K562 (cell line): ENCODE measurements around the gene NT5E. TPM values are rescaled to one million over a fixed set of nuclear protein-coding genes. Genes with fewer than 3 reads are reported as not detected.

Experiments
- ATAC-seq: fragments of 200-7000 bp; cut with Tn5 transposase; 3 replicates; pipeline ENCODE4 v1.9.1; 2020; ENCODE audit warnings: moderate library complexity
- BruUV-seq: library from RNA; stranded (reverse); fragments of 400-500 nt; replicated peaks from 2 replicates; lab custom pipeline; 2021; lab: Mats Ljungman, UMichigan
- CTCF ChIA-PET: fragments of 300-600 bp; formaldehyde crosslinking; extraction: SDS; loops from one replicate; lab custom pipeline; 2021; ENCODE audit warnings: low intra/inter-chr PET ratio; lab: Yijun Ruan, JAX
- POLR2A ChIA-PET: fragments of 300-600, 350-650 bp; sonication (Branson Sonifier 250); formaldehyde crosslinking; extraction: SDS; loops from one replicate; lab custom pipeline; 2021; ENCODE audit warnings: antibody characterized with exemption, inconsistent platforms; lab: Yijun Ruan, JAX
- DNase-seq, 4 experiments: peaks; one replicate each; pipeline versions ENCODE4 v3.0.0 to v3.0.0-alpha.2; 2011 to 2018; ENCODE audit warnings: low spot score in 3 of 4, mixed read lengths in 3 of 4; ENCODE audit errors: extremely low read depth in 1 of 4
- FAIRE-seq: peaks from 2 replicates; lab custom pipeline; 2011; peaks lifted over from hg19 to GRCh38; lab: Jason Lieb, UNC
- H2AFZ ChIP-seq: 2 replicates; pipeline ENCODE4 v1.6.0; 2011; ENCODE audit warnings: low read depth, low read length, control low read depth, inconsistent platforms
- H3K27ac ChIP-seq: fragments of 200-600 bp; 3 replicates; pipeline ENCODE4 v1.8.0; 2011; ENCODE audit warnings: low read depth, mild to moderate bottlenecking, control low read depth, inconsistent platforms, low read length, moderate library complexity, mixed read lengths; ENCODE audit errors: extremely low read depth
- H3K27me3 ChIP-seq, 2 experiments: fragments of 300-600 bp in 1 of 2; 2 replicates in 1 of 2; 3 replicates in 1 of 2; pipeline versions ENCODE4 v1.6.0 to v1.8.0; 2011; ENCODE audit warnings: inconsistent platforms in 2 of 2, low read length in 2 of 2, mild to moderate bottlenecking in 1 of 2, mixed read lengths in 1 of 2, moderate library complexity in 1 of 2; ENCODE audit not compliant: control insufficient read depth in 2 of 2, insufficient read depth in 2 of 2
- H3K36me3 ChIP-seq: fragments of 300-600 bp; 3 replicates; pipeline ENCODE4 v1.8.0; 2011; ENCODE audit warnings: mild to moderate bottlenecking, low read length, inconsistent platforms; ENCODE audit not compliant: control insufficient read depth, insufficient read depth
- H3K4me1 ChIP-seq, 2 experiments: fragments of 200-600 bp in 1 of 2; replicated peaks in 1 of 2; 2 replicates in 1 of 2; 3 replicates in 1 of 2; pipeline versions ENCODE4 v1.5.1 to v1.8.0; 2011; ENCODE audit warnings: inconsistent platforms in 2 of 2, low read length in 2 of 2, mild to moderate bottlenecking in 1 of 2, mixed read lengths in 1 of 2, moderate library complexity in 1 of 2; ENCODE audit not compliant: control insufficient read depth in 2 of 2, insufficient read depth in 2 of 2
- H3K4me2 ChIP-seq: 2 replicates; pipeline ENCODE4 v1.6.1; 2011; ENCODE audit warnings: low read length, control low read depth, inconsistent platforms, mixed read lengths; ENCODE audit not compliant: insufficient read depth
- H3K4me3 ChIP-seq: fragments of 200-600 bp; sonication (generic), shearing (Covaris generic); 2 replicates; pipeline ENCODE4 v1.5.1; 2016; ENCODE audit warnings: control low read depth, inconsistent platforms
- H3K79me2 ChIP-seq: fragments of 200-600 bp; 3 replicates; pipeline ENCODE4 v1.8.0; 2011; ENCODE audit warnings: low read length, inconsistent platforms; ENCODE audit not compliant: control insufficient read depth, insufficient read depth
- H3K9ac ChIP-seq, 2 experiments: 2 replicates each; pipeline versions ENCODE4 v1.6.0 to v1.6.1; 2011; ENCODE audit warnings: low read depth in 2 of 2, low read length in 2 of 2, control low read depth in 1 of 2, inconsistent platforms in 1 of 2, mild to moderate bottlenecking in 1 of 2, mixed read lengths in 1 of 2; ENCODE audit not compliant: insufficient read depth in 1 of 2
- H3K9me1 ChIP-seq: one replicate; pipeline ENCODE4 v1.6.0; 2011; ENCODE audit warnings: inconsistent platforms, mild to moderate bottlenecking, low read length, moderate library complexity; ENCODE audit not compliant: control insufficient read depth, insufficient read depth
- H3K9me3 ChIP-seq: replicated peaks from 2 replicates; pipeline ENCODE4 v1.5.1; 2011; ENCODE audit warnings: low read depth, low read length, inconsistent platforms; ENCODE audit not compliant: control insufficient read depth, insufficient read depth
- H4K20me1 ChIP-seq: replicated peaks from 2 replicates; pipeline ENCODE4 v1.6.1; 2011; ENCODE audit warnings: low read length, inconsistent platforms, mixed read lengths; ENCODE audit not compliant: control insufficient read depth, insufficient read depth
- CBX1 ChIP-seq: sonication (generic); IDR thresholded peaks from 2 replicates; pipeline ENCODE4 v1.6.1; 2016; ENCODE audit warnings: antibody characterized with exemption, low read depth, mild to moderate bottlenecking
- CCAR2 ChIP-seq: fragments of 200-400 bp; formaldehyde crosslinking; IDR thresholded peaks from 2 replicates; pipeline ENCODE4 v1.6.1; 2017; ENCODE audit warnings: mild to moderate bottlenecking, low read depth, low read length
- DPF2 ChIP-seq: fragments of 450-650 bp; IDR thresholded peaks from 2 replicates; pipeline ENCODE4 v1.6.1; 2016
- EHMT2 ChIP-seq: fragments of 450-650 bp; IDR thresholded peaks from 2 replicates; pipeline ENCODE4 v1.6.1; 2018; ENCODE audit warnings: antibody characterized with exemption
- HEY1 ChIP-seq: fragments of 250-450 bp; sonication (Bioruptor Pico); IDR thresholded peaks from 2 replicates; pipeline ENCODE4 v1.5.0; 2020; ENCODE audit warnings: mild to moderate bottlenecking, moderate library complexity, borderline replicate concordance
- LEF1 ChIP-seq: fragments of 450-650 bp; IDR thresholded peaks from 2 replicates; pipeline ENCODE4 v1.6.1; 2016; ENCODE audit warnings: mild to moderate bottlenecking
- MAFF ChIP-seq: IDR thresholded peaks from 2 replicates; pipeline ENCODE4 v1.6.1; 2012; ENCODE audit warnings: low read length, improper control_type of control experiment
- MXI1 ChIP-seq: IDR thresholded peaks from 2 replicates; pipeline ENCODE4 v1.6.1; 2011; ENCODE audit warnings: low read depth, mild to moderate bottlenecking, improper control_type of control experiment, low read length
- NR2C1 ChIP-seq, 2 experiments: fragments of 450-650 bp; IDR thresholded peaks; 2 replicates each; pipeline ENCODE4 v1.6.1; 2017; ENCODE audit warnings: mild to moderate bottlenecking in 2 of 2, antibody characterized with exemption in 1 of 2, inconsistent platforms in 1 of 2, missing compliant biosample characterization in 1 of 2, missing genetic modification characterization in 1 of 2
- RBFOX2 ChIP-seq: fragments of 200-400 bp; formaldehyde crosslinking; IDR thresholded peaks from 2 replicates; pipeline ENCODE4 v1.6.1; 2017; ENCODE audit warnings: low read depth, mild to moderate bottlenecking, low read length, moderate library complexity
- TAF1 ChIP-seq: IDR thresholded peaks from 2 replicates; pipeline ENCODE4 v1.6.1; 2011; ENCODE audit warnings: mild to moderate bottlenecking, low read length, moderate library complexity; ENCODE audit not compliant: insufficient read depth, control insufficient read depth, severe bottlenecking; ENCODE audit errors: extremely low read depth
- TAF7 ChIP-seq: fragments of 450-650 bp; IDR thresholded peaks from 2 replicates; pipeline ENCODE4 v1.6.1; 2016; ENCODE audit warnings: missing genetic modification characterization, missing compliant biosample characterization
- ZNF146 ChIP-seq: IDR thresholded peaks from one replicate; pipeline ENCODE4 v1.6.1; 2018; ENCODE audit warnings: missing compliant biosample characterization; ENCODE audit not compliant: unreplicated experiment
- ZNF354B ChIP-seq: fragments of 250-450 bp; sonication (Bioruptor Pico); IDR thresholded peaks from 2 replicates; pipeline ENCODE4 v1.4.0; 2020
- ZNF668 ChIP-seq: fragments of 250-450 bp; sonication (Bioruptor Pico); IDR thresholded peaks from 2 replicates; pipeline ENCODE4 v1.8.0; 2022; ENCODE audit warnings: mild to moderate bottlenecking, inconsistent platforms
- WGBS: fragments of 100-300 bp; shearing (Covaris generic); methylation state at CpG from one replicate; pipeline ENCODE4 v1.1.6; 2016; ENCODE audit warnings: low coverage, mixed read lengths; ENCODE audit not compliant: insufficient coverage; ENCODE audit errors: missing lambda C conversion rate; 5-methylcytosine and 5-hydroxymethylcytosine counted together
- in situ Hi-C: fragments of 300-500 bp; cut with MboI; formaldehyde crosslinking; loops from 4 replicates; pipeline ENCODE4 v1.15.0; 2018; ENCODE audit warnings: inconsistent platforms, mixed read lengths
- intact Hi-C: fragments of 100-400 bp; cut with micrococcal nuclease; formaldehyde crosslinking; loops from 2 replicates; pipeline ENCODE4 v1.14.2; 2022
- polyA plus RNA-seq, 8 experiments: library from polyadenylated mRNA; depleted of rRNA in 4 of 8; stranded (reverse) in 5 of 8; unstranded in 3 of 8; fragments of >200 nt; fragmentation: Nextera tagmentation in 2 of 8; fragmentation: Illumina TruSeq in 1 of 8; extraction: Ambion mirVana in 2 of 8; extraction: Trizol in 1 of 8; gene quantifications; 2 replicates each; pipeline versions ENCODE4 v1.2.1 to v1.2.3, GENCODE V29; 2011 to 2014; ENCODE audit warnings: inconsistent platforms in 1 of 8, missing spikeins in 1 of 8
- total RNA-seq, 7 experiments: library from RNA; depleted of rRNA in 6 of 7; stranded (reverse); fragments of >200 nt in 6 of 7; fragmentation: Illumina TruSeq in 2 of 7; extraction: Trizol in 2 of 7; gene quantifications; 2 replicates each; pipeline versions ENCODE4 v1.2.1 to v1.2.3, GENCODE V29; 2011 to 2021; ENCODE audit warnings: low replicate concordance in 1 of 7
- TF ChIP-seq, protein P1 (sequence below): sonication (generic); formaldehyde crosslinking; IDR thresholded peaks from 2 replicates; pipeline ENCODE4 v1.8.0; 2022; ENCODE audit warnings: mild to moderate bottlenecking, low read depth, missing genetic modification reagents
- TF ChIP-seq, protein P2 (sequence below), 2 experiments: fragments of 200-800 bp in 1 of 2; sonication (Bioruptor generic) in 1 of 2; sonication (generic) in 1 of 2; formaldehyde crosslinking in 1 of 2; IDR thresholded peaks in 1 of 2; conservative IDR thresholded peaks in 1 of 2; 2 replicates each; pipeline versions ENCODE4 v1.5.0 to v1.6.1; 2016 to 2020; ENCODE audit warnings: missing compliant biosample characterization in 1 of 2, missing genetic modification characterization in 1 of 2, missing genetic modification reagents in 1 of 2

NT5E gene
- total and polyA plus RNA-seq, 9 of the 15 experiments (the other 6 are each of a cell fraction or from before 2014, with no cell fraction given), result 0.01 to 0.13 TPM; not detected in 7

DNA sequence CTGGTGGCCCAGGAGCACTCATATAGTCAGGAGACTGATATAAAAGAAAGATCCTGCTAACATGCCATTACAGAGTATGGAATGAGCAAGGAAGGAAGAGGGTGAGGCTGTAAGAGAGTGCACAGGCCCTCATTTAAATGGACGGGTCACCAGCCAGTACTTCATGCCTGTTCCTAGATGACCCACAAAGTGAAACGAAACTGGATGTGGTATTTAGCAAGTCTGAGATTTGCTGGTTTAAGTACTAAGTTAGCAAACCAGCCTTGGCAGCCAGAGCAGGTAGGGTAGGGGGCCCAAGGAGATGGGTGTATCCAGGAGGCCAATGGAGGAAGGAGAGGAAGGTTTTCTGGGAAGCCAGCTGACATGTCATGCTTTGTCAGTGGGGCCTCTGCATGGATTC is 15.9 kb downstream of the NT5E start:
- no peak overlapping the region for H3K9ac ChIP-seq
- ATAC-seq (no peak), DNase-seq (no peak), FAIRE-seq (no peak)
- TF ChIP-seq ZNF354B (CRISPR knock-in tag), result no peak
- TF ChIP-seq HEY1 (CRISPR knock-in tag), result no peak
- no peak for TF ChIP-seq MAFF
- no peak for TF ChIP-seq DPF2
- no peak for TF ChIP-seq EHMT2
- TF ChIP-seq, protein P1, sequence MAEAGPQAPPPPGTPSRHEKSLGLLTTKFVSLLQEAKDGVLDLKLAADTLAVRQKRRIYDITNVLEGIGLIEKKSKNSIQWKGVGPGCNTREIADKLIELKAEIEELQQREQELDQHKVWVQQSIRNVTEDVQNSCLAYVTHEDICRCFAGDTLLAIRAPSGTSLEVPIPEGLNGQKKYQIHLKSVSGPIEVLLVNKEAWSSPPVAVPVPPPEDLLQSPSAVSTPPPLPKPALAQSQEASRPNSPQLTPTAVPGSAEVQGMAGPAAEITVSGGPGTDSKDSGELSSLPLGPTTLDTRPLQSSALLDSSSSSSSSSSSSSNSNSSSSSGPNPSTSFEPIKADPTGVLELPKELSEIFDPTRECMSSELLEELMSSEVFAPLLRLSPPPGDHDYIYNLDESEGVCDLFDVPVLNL (CRISPR knock-in tag), result no peak
- TF ChIP-seq NR2C1 (IDR thresholded peaks at IDR 0.05), result no peak
- TF ChIP-seq NR2C1 (tag; IDR thresholded peaks at IDR 0.05), result no peak
- TF ChIP-seq TAF7 (tag), result no peak
- TF ChIP-seq, protein P2, sequence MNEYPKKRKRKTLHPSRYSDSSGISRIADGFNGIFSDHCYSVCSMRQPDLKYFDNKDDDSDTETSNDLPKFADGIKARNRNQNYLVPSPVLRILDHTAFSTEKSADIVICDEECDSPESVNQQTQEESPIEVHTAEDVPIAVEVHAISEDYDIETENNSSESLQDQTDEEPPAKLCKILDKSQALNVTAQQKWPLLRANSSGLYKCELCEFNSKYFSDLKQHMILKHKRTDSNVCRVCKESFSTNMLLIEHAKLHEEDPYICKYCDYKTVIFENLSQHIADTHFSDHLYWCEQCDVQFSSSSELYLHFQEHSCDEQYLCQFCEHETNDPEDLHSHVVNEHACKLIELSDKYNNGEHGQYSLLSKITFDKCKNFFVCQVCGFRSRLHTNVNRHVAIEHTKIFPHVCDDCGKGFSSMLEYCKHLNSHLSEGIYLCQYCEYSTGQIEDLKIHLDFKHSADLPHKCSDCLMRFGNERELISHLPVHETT (CRISPR knock-in tag; conservative IDR thresholded peaks at IDR 0.05 in 1 of 2, IDR thresholded peaks at IDR 0.05 in 1 of 2), result no peak
- no peak for TF ChIP-seq ZNF668 (CRISPR knock-in tag)
- no peak for TF ChIP-seq LEF1
- TF ChIP-seq RBFOX2, result no peak
- TF ChIP-seq MXI1, result no peak
- TF ChIP-seq CBX1, result no peak
- no peak for TF ChIP-seq TAF1
- no peak for TF ChIP-seq ZNF146 (CRISPR knock-in tag)
- no peak for TF ChIP-seq CCAR2
- no peak overlapping the region for H3K4me2 ChIP-seq
- no peak overlapping the region for H2AFZ ChIP-seq
- in situ Hi-C loops (no loop called here), intact Hi-C loops (no loop called here)
- H3K9me3 ChIP-seq, result no peaks in the 10 kb centered on the region
- no peaks in the 10 kb centered on the region for H3K4me1 ChIP-seq
- H3K27ac ChIP-seq, result no peak overlapping the region
- no TSS peak for BruUV-seq
- H3K9me1 ChIP-seq, result no peaks in the 10 kb centered on the region
- no peaks in the 10 kb centered on the region for H3K79me2 ChIP-seq
- 0% methylated on average over 2 of the region's 2 CpGs for WGBS
- POLR2A ChIA-PET, result no interaction called here
- H3K27me3 ChIP-seq, result peaks cover 0 to 2% of the 10 kb centered on the region in 2 experiments; a peak in 1 of 5 replicates
- CTCF ChIA-PET, result no interaction called here
- H3K4me3 ChIP-seq, result no peak overlapping the region
- H3K36me3 ChIP-seq, result no peaks in the 10 kb centered on the region
- no peaks in the 10 kb centered on the region for H4K20me1 ChIP-seq
